Fibroblast of lung (primary cell): ENCODE results near the gene MIGA1. TPM values are rescaled to one million over a fixed set of nuclear protein-coding genes. Genes with fewer than 3 reads are reported as not detected.

Experiments used
- DNase-seq, 2 donors: peaks; one replicate each; pipeline versions ENCODE4 v3.0.0 to v3.0.0-alpha.2; 2010; ENCODE audit warnings: low read depth in 2 of 2
- H2AFZ ChIP-seq: 2 replicates; pipeline ENCODE4 v1.5.1; 2012; ENCODE audit warnings: low read length, control low read depth, inconsistent platforms
- H3K27ac ChIP-seq: 2 replicates; pipeline ENCODE4 v1.5.1; 2011; ENCODE audit warnings: low read length, control low read depth; ENCODE audit not compliant: insufficient read depth
- H3K27me3 ChIP-seq: 2 replicates; pipeline ENCODE4 v1.5.1; 2011; ENCODE audit warnings: mild to moderate bottlenecking, low read length; ENCODE audit not compliant: control insufficient read depth, insufficient read depth
- H3K36me3 ChIP-seq: 2 replicates; pipeline ENCODE4 v1.5.1; 2011; ENCODE audit warnings: low read length; ENCODE audit not compliant: control insufficient read depth, insufficient read depth
- H3K4me1 ChIP-seq: 2 replicates; pipeline ENCODE4 v1.5.1; 2011; ENCODE audit warnings: low read length; ENCODE audit not compliant: control insufficient read depth, insufficient read depth; ENCODE audit errors: extremely low read depth
- H3K4me2 ChIP-seq: 2 replicates; pipeline ENCODE4 v1.5.1; 2011; ENCODE audit warnings: low read length, control low read depth; ENCODE audit not compliant: insufficient read depth; ENCODE audit errors: extremely low read depth
- H3K4me3 ChIP-seq, 4 experiments: fragments of 200-600 bp in 1 of 4; sonication (generic) in 1 of 4; replicated peaks in 1 of 4; 2 replicates each; pipeline ENCODE4 v1.5.1; 2011 to 2016; ENCODE audit warnings: low read length in 4 of 4, low read depth in 3 of 4, mild to moderate bottlenecking in 3 of 4, control low read depth in 2 of 4, inconsistent platforms in 1 of 4, mixed read lengths in 1 of 4; ENCODE audit not compliant: insufficient read depth in 1 of 4; ENCODE audit errors: control extremely low read depth in 1 of 4
- H3K79me2 ChIP-seq: 2 replicates; pipeline ENCODE4 v1.5.1; 2012; ENCODE audit warnings: mild to moderate bottlenecking, low read length, inconsistent platforms; ENCODE audit not compliant: control insufficient read depth, insufficient read depth
- H3K9ac ChIP-seq: 2 replicates; pipeline ENCODE4 v1.5.1; 2011; ENCODE audit warnings: mild to moderate bottlenecking, low read length, control low read depth; ENCODE audit not compliant: insufficient read depth
- H3K9me3 ChIP-seq: 2 replicates; pipeline ENCODE4 v1.5.1; 2012; ENCODE audit warnings: low read depth, low read length; ENCODE audit not compliant: control insufficient read depth, insufficient read depth
- H4K20me1 ChIP-seq: 2 replicates; pipeline ENCODE4 v1.5.1; 2011; ENCODE audit warnings: low read length; ENCODE audit not compliant: control insufficient read depth, insufficient read depth; ENCODE audit errors: extremely low read depth
- CTCF ChIP-seq, 2 donors: IDR thresholded peaks in 1 of 2; conservative IDR thresholded peaks in 1 of 2; 1 replicate in 1 of 2; 2 replicates in 1 of 2; pipeline ENCODE4 v1.5.1; 2011 to 2012; ENCODE audit warnings: low read length in 2 of 2, control low read depth in 1 of 2, inconsistent platforms in 1 of 2, low read depth in 1 of 2, mild to moderate bottlenecking in 1 of 2
- EZH2 ChIP-seq: IDR thresholded peaks from 2 replicates; pipeline ENCODE4 v1.5.1; 2012; ENCODE audit warnings: low read length, control low read depth, mild to moderate bottlenecking; ENCODE audit errors: missing control alignments
- polyA plus RNA-seq, 2 donors: library from polyadenylated mRNA; depleted of rRNA in 1 of 2; stranded (reverse) in 1 of 2; unstranded in 1 of 2; fragments of >200 nt; gene quantifications; 2 replicates each; pipeline ENCODE4 v1.2.1, GENCODE V29; 2011 to 2012; ENCODE audit warnings: missing spikeins in 1 of 2
- total RNA-seq: library from RNA; depleted of rRNA; stranded (reverse); fragments of >200 nt; gene quantifications from 2 replicates; pipeline ENCODE4 v1.2.1, GENCODE V29; 2014

Gene MIGA1
- total and polyA plus RNA-seq, 2 donors (not counting 1 experiment from before 2014, with no cell fraction given), result 10.3 to 14.0 TPM

- TF ChIP-seq CTCF (conservative IDR thresholded peaks at IDR 0.05 in 1 of 2, IDR thresholded peaks at IDR 0.05 in 1 of 2; ENCODE audit: low read depth in 1 of 2, low read length in 2 of 2) (no peak), EZH2 (no peak)
- no peak for DNase-seq
- no peaks in the 10 kb centered on the region for H4K20me1 ChIP-seq
- H3K27ac ChIP-seq, result no peak overlapping the region
- H2AFZ ChIP-seq, result no peak overlapping the region
- no peaks in the 10 kb centered on the region for H3K4me1 ChIP-seq
- no peak overlapping the region for H3K9ac ChIP-seq
- no peak overlapping the region for H3K4me2 ChIP-seq
- no peaks in the 10 kb centered on the region for H3K79me2 ChIP-seq
- no peaks in the 10 kb centered on the region for H3K36me3 ChIP-seq
- no peaks in the 10 kb centered on the region for H3K9me3 ChIP-seq
- no peak overlapping the region for H3K4me3 ChIP-seq
- H3K27me3 ChIP-seq, result no peaks in the 10 kb centered on the region
These were observed 70.6 kb downstream of the MIGA1 start for GRCh38 chr1:77850082-77850481.

GRCh38 chr1:77857552-77857951 lies 78.1 kb downstream of the MIGA1 start:
- Histone ChIP-seq H3K4me2 (no peak overlapping the region), H2AFZ (no peak overlapping the region), H3K27me3 (no peaks in the 10 kb centered on the region), H4K20me1 (no peaks in the 10 kb centered on the region), H3K36me3 (no peaks in the 10 kb centered on the region), H3K79me2 (no peaks in the 10 kb centered on the region), H3K27ac (no peak overlapping the region), H3K9ac (no peak overlapping the region), H3K9me3 (no peaks in the 10 kb centered on the region), H3K4me1 (no peaks in the 10 kb centered on the region), H3K4me3 (no peak overlapping the region)
- TF ChIP-seq CTCF (conservative IDR thresholded peaks at IDR 0.05 in 1 of 2, IDR thresholded peaks at IDR 0.05 in 1 of 2; ENCODE audit: low read depth in 1 of 2, low read length in 2 of 2) (no peak), EZH2 (no peak)
- peak; percentile 29 to 86 for DNase-seq

GRCh38 chr1:77858725-77859124 lies 79.3 kb downstream of the MIGA1 start:
- TF ChIP-seq EZH2 (no peak), CTCF (conservative IDR thresholded peaks at IDR 0.05 in 1 of 2, IDR thresholded peaks at IDR 0.05 in 1 of 2; ENCODE audit: low read depth in 1 of 2, low read length in 2 of 2) (no peak)
- no peaks in the 10 kb centered on the region for H3K4me1 ChIP-seq
- H3K9ac ChIP-seq, result no peak overlapping the region

More at GRCh38 chr1:77858725-77859124, 79.3 kb downstream of the MIGA1 start:
- Histone ChIP-seq H3K9me3 (no peaks in the 10 kb centered on the region), H3K4me2 (no peak overlapping the region), H2AFZ (no peak overlapping the region), H3K36me3 (no peaks in the 10 kb centered on the region), H3K27me3 (no peaks in the 10 kb centered on the region), H3K79me2 (no peaks in the 10 kb centered on the region), H3K4me3 (no peak overlapping the region), H3K27ac (no peak overlapping the region), H4K20me1 (no peaks in the 10 kb centered on the region)
- DNase-seq, result no peak
